GM23248 (cell line): Measurements from ENCODE around the gene FCRL1. TPM values are rescaled to one million over a fixed set of nuclear protein-coding genes. Genes with fewer than 3 reads are reported as not detected.

Experiments
- DNase-seq: peaks from one replicate; pipeline ENCODE4 v3.0.0-alpha.2; 2015
- H2AFZ ChIP-seq: fragments of 200-600 bp; sonication (generic); 2 replicates; pipeline ENCODE4 v1.6.1; 2016; ENCODE audit warnings: antibody characterized with exemption
- H3F3A ChIP-seq: fragments of 200-600 bp; sonication (generic); 2 replicates; pipeline ENCODE4 v1.6.1; 2016; ENCODE audit warnings: mild to moderate bottlenecking, antibody characterized with exemption, mixed run types; ENCODE audit not compliant: insufficient read depth
- H3K27ac ChIP-seq: fragments of 200-600 bp; sonication (generic); 2 replicates; pipeline ENCODE4 v1.5.1; 2016; ENCODE audit warnings: mild to moderate bottlenecking
- H3K27me3 ChIP-seq: fragments of 200-600 bp; sonication (generic); replicated peaks from 2 replicates; pipeline ENCODE4 v1.6.1; 2016; ENCODE audit warnings: mild to moderate bottlenecking; ENCODE audit not compliant: insufficient read depth
- H3K36me3 ChIP-seq: fragments of 200-600 bp; sonication (generic); 2 replicates; pipeline ENCODE4 v1.6.1; 2016; ENCODE audit warnings: low read depth, mild to moderate bottlenecking
- H3K4me1 ChIP-seq: fragments of 200-600 bp; sonication (generic); 2 replicates; pipeline ENCODE4 v1.6.1; 2016; ENCODE audit warnings: mild to moderate bottlenecking; ENCODE audit not compliant: insufficient read depth
- H3K4me2 ChIP-seq: fragments of 200-600 bp; sonication (generic); one replicate; pipeline ENCODE4 v1.6.1; 2016; ENCODE audit warnings: mild to moderate bottlenecking; ENCODE audit not compliant: unreplicated experiment
- H3K4me3 ChIP-seq: fragments of 200-600 bp; sonication (generic); 2 replicates; pipeline ENCODE4 v1.5.1; 2016; ENCODE audit warnings: mild to moderate bottlenecking
- H3K79me2 ChIP-seq: fragments of 200-600 bp; sonication (generic); 2 replicates; pipeline ENCODE4 v1.6.1; 2016; ENCODE audit warnings: mild to moderate bottlenecking; ENCODE audit not compliant: insufficient read depth
- H3K9ac ChIP-seq: fragments of 200-600 bp; sonication (generic); 2 replicates; pipeline ENCODE4 v1.6.1; 2016; ENCODE audit warnings: mild to moderate bottlenecking
- H3K9me2 ChIP-seq: fragments of 200-600 bp; sonication (generic); 2 replicates; pipeline ENCODE4 v1.6.1; 2016; ENCODE audit warnings: mixed run types, mild to moderate bottlenecking, moderate library complexity; ENCODE audit not compliant: insufficient read depth
- H3K9me3 ChIP-seq: fragments of 200-600 bp; sonication (generic); one replicate; pipeline ENCODE4 v1.6.1; 2017; ENCODE audit warnings: low read depth
- H4K20me1 ChIP-seq: fragments of 200-600 bp; sonication (generic); 2 replicates; pipeline ENCODE4 v1.6.0; 2016; ENCODE audit not compliant: insufficient read depth
- EZH2 ChIP-seq: fragments of 200-600 bp; sonication (generic); IDR thresholded peaks from 2 replicates; pipeline ENCODE4 v1.6.1; 2018; ENCODE audit warnings: antibody characterized with exemption, mild to moderate bottlenecking; ENCODE audit not compliant: insufficient read depth, poor library complexity, severe bottlenecking
- EZH2phosphoT487 ChIP-seq: fragments of 200-600 bp; sonication (generic); IDR thresholded peaks from 2 replicates; pipeline ENCODE4 v1.6.1; 2018; ENCODE audit warnings: antibody characterized with exemption, moderate library complexity, mild to moderate bottlenecking, low read depth; ENCODE audit not compliant: insufficient read depth
- WGBS, 2 experiments: methylation state at CpG; one replicate each; pipeline ENCODE4 v1.1.6; 2015 to 2017; ENCODE audit warnings: low lambda C conversion rate in 2 of 2, low coverage in 1 of 2; ENCODE audit errors: missing lambda C conversion rate in 2 of 2; 5-methylcytosine and 5-hydroxymethylcytosine counted together
- in situ Hi-C: fragments of 300-500 bp; cut with MboI; formaldehyde crosslinking; loops from 2 replicates; pipeline ENCODE4 v1.15.0; 2020
- polyA plus RNA-seq: library from polyadenylated mRNA; unstranded; fragments of >200 nt; fragmentation: Nextera tagmentation; extraction: Ambion mirVana; gene quantifications from 2 replicates; pipeline ENCODE4 v1.2.1, GENCODE V29; 2016
- total RNA-seq: library from RNA; depleted of rRNA; stranded (reverse); fragments of >200 nt; shearing (Covaris generic); gene quantifications from 2 replicates; pipeline ENCODE4 v1.2.3, GENCODE V29; 2014

FCRL1 gene
- total and polyA plus RNA-seq, 2 experiments from 2014 or later: not detected

DNA sequence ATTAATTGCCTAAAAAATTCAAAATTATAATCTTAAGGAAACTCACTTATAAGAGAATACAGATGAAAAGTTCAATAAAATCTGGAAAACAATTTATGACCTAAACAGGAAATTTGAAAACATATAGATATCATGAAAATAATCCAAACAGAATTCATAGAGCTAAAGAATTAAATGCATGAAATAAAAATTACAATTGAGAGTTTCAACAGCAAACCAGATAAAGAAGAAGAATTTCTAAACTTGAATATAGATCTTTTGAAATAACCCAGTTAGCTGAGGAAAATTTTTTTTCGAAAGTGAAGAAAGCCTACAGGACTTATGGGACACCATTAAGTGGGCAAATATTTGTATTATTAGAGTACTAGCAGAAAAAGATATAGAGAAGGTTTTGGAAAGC, 6.7 kb downstream of the FCRL1 start:
- no peak overlapping the region for H3K27ac ChIP-seq
- no peak overlapping the region for H3K9ac ChIP-seq
- no peaks in the 10 kb centered on the region for H3K79me2 ChIP-seq
- no peak overlapping the region for H3K4me2 ChIP-seq
- no peak overlapping the region for H3K4me3 ChIP-seq
- TF ChIP-seq EZH2 (no peak), EZH2phosphoT487 (no peak)
- no peaks in the 10 kb centered on the region for H3K9me3 ChIP-seq
- 4 to 6% methylated on average over 1 of the region's 1 CpG for WGBS, 2 experiments
- no peaks in the 10 kb centered on the region for H3K9me2 ChIP-seq
- H3K36me3 ChIP-seq: no peaks in the 10 kb centered on the region
- in situ Hi-C loops: no loop called here
- no peak for DNase-seq
- H4K20me1 ChIP-seq: no peaks in the 10 kb centered on the region
- no peaks in the 10 kb centered on the region for H3F3A ChIP-seq
- H3K4me1 ChIP-seq: no peaks in the 10 kb centered on the region
- no peaks in the 10 kb centered on the region for H3K27me3 ChIP-seq
- no peak overlapping the region for H2AFZ ChIP-seq

DNA sequence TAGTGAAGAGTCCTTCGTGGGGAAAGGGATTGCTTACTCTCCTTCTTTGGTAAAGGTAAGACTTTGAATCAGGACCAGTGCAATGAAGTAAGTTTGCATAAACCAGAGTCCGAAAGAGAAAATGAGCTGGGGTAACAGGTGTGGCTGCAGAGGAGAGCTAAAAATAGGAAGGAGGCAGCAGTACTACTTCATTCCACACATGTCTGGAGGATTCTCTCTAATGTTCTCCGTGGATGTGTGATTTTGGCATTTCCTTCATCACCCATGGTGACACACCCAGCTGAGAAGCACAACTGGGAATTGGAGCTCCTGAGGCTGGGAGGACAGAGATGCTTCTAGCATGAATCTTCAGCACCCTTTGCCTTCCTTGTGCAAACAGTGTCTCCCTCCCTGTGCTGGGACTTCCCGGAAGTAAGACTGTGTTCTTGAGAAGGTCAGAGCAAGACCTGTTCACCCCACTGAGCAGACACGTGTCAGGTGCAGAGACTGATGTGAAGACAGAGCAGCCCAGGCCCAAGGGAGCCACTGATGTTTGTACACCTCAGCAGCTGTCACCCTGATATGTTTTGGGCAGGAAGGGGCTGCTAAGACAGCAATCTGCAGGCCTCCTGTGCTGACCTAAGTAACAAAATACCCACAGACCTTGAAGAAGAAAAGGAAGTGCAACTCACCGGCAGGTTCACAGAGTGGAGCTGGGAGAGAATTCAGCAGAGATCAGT, 13.3 kb downstream of the FCRL1 start:
- no peaks in the 10 kb centered on the region for H3K79me2 ChIP-seq
- no peak overlapping the region for H3K9ac ChIP-seq
- H3K27ac ChIP-seq: no peak overlapping the region
- no peak for DNase-seq
- H3F3A ChIP-seq: no peaks in the 10 kb centered on the region
- no peaks in the 10 kb centered on the region for H3K9me2 ChIP-seq
- in situ Hi-C loops: no loop called here
- 15 to 22% methylated on average over 6 of the region's 6 CpGs for WGBS, 2 experiments
- no peak overlapping the region for H3K4me3 ChIP-seq
- H3K9me3 ChIP-seq: no peaks in the 10 kb centered on the region
- H3K27me3 ChIP-seq: no peaks in the 10 kb centered on the region
- H3K4me2 ChIP-seq: no peak overlapping the region
- H4K20me1 ChIP-seq: no peaks in the 10 kb centered on the region
- no peaks in the 10 kb centered on the region for H3K36me3 ChIP-seq
- H3K4me1 ChIP-seq: no peaks in the 10 kb centered on the region
- no peak overlapping the region for H2AFZ ChIP-seq
- no peak for TF ChIP-seq EZH2
- TF ChIP-seq EZH2phosphoT487: no peak

DNA sequence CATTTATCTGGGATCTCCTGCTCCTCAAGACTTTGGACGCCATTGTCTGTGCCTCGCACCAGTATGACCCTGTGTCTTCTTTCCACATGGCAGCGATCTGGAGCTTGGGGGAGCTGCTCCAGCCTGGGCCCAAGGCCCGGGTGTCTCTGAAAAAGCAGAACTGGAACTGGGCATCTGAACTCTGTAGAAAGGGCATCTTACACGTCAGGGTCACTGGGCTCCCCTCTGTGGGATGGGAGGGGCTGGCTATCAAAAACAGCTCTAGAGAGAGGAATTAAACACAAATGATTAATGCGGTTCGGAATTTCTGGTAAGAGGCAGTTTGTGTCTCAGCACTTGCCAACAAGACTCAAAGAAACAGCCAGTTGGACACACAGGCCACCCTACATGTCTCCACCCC, 16.1 kb downstream of the FCRL1 start:
- no peaks in the 10 kb centered on the region for H3K36me3 ChIP-seq
- TF ChIP-seq EZH2phosphoT487: no peak
- no peak for TF ChIP-seq EZH2
- no peak overlapping the region for H2AFZ ChIP-seq
- no peaks in the 10 kb centered on the region for H3K4me1 ChIP-seq
- in situ Hi-C loops: no loop called here
- no peak overlapping the region for H3K4me2 ChIP-seq
- DNase-seq: no peak
- H3K27ac ChIP-seq: no peak overlapping the region
- no peaks in the 10 kb centered on the region for H3K9me2 ChIP-seq
- H3K9ac ChIP-seq: no peak overlapping the region
- H3K27me3 ChIP-seq: no peaks in the 10 kb centered on the region
- H3F3A ChIP-seq: no peaks in the 10 kb centered on the region
- H3K4me3 ChIP-seq: no peak overlapping the region
- WGBS, 2 experiments: 15 to 17% methylated on average over 7 of the region's 7 CpGs
- H3K9me3 ChIP-seq: no peaks in the 10 kb centered on the region
- no peaks in the 10 kb centered on the region for H3K79me2 ChIP-seq
- H4K20me1 ChIP-seq: no peaks in the 10 kb centered on the region

DNA sequence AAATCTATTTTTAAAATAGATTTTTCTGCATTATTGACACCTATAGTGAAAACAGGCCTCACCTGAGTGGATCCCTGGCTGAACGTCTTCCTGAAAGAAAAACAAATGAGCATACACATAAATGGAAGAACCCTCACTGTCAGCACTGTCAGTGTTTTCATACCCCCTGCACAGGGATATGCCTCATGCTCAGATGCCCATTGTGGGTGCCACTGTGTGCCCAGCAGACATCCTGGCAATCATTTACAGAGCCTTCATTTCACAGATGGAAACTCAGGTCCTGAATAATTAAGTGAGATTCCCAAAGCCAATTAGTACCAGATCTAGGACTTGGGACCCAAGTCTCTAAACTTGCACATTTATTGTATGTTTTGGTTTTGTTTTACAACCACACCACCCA, 19.9 kb downstream of the FCRL1 start:
- Histone ChIP-seq H3K4me1 (no peaks in the 10 kb centered on the region), H3K36me3 (no peaks in the 10 kb centered on the region), H3K9me3 (no peaks in the 10 kb centered on the region), H3K9me2 (no peaks in the 10 kb centered on the region), H3K9ac (no peak overlapping the region), H3K4me2 (no peak overlapping the region), H3K4me3 (no peak overlapping the region), H4K20me1 (no peaks in the 10 kb centered on the region), H3F3A (no peaks in the 10 kb centered on the region), H2AFZ (no peak overlapping the region), H3K27ac (no peak overlapping the region), H3K79me2 (no peaks in the 10 kb centered on the region), H3K27me3 (no peaks in the 10 kb centered on the region)
- no peak for DNase-seq
- in situ Hi-C loops: no loop called here
- TF ChIP-seq EZH2phosphoT487 (no peak), EZH2 (no peak)
- 12 to 16% methylated on average over 1 of the region's 1 CpG for WGBS, 2 experiments

DNA sequence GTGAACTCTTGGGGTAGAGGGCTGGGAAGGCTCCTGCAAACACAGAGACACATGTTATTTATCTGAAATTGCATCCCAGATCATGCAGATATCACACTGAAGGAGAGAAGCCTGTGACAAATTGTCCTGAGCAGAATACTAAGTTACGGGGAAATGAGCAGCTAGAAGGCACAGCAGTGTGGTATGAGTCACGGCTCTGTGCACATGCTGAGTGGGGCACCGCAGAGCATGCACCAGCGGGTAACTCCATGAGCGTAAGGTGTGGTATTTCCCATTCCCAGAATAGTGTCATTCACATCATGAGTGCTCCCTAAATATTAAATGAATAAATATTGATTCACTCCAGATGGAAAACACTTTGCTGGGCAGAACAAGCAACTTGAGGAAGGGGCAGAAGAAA, 21.7 kb downstream of the FCRL1 start:
- H3K9ac ChIP-seq: no peak overlapping the region
- in situ Hi-C loops: no loop called here
- no peak overlapping the region for H3K27ac ChIP-seq
- H4K20me1 ChIP-seq: no peaks in the 10 kb centered on the region
- H3K9me2 ChIP-seq: no peaks in the 10 kb centered on the region
- no peaks in the 10 kb centered on the region for H3K36me3 ChIP-seq
- no peak for DNase-seq
- H3K4me2 ChIP-seq: no peak overlapping the region
- 26 to 29% methylated on average over 5 of the region's 5 CpGs for WGBS, 2 experiments
- TF ChIP-seq EZH2phosphoT487: no peak
- TF ChIP-seq EZH2: no peak
- no peaks in the 10 kb centered on the region for H3F3A ChIP-seq
- H3K9me3 ChIP-seq: no peaks in the 10 kb centered on the region
- no peak overlapping the region for H2AFZ ChIP-seq
- H3K4me1 ChIP-seq: no peaks in the 10 kb centered on the region
- no peaks in the 10 kb centered on the region for H3K27me3 ChIP-seq
- H3K4me3 ChIP-seq: no peak overlapping the region
- H3K79me2 ChIP-seq: no peaks in the 10 kb centered on the region
